ENCODE results near the gene DPYSL4. TPM values are rescaled to one million over a fixed set of nuclear protein-coding genes. Genes with fewer than 3 reads are reported as not detected.

DPYSL4 gene
- total RNA-seq, 4 donors from 2014 or later, result 0.27 TPM; not detected in 3

GRCh38 chr10:132224343-132225072 lies 37.8 kb downstream of the DPYSL4 start:
- Histone ChIP-seq H3K27me3 (no peaks in the 10 kb centered on the region), H3K27ac (no peak overlapping the region), H3K4me1 (peaks cover 0 to 5% (median 0%) of the 10 kb centered on the region in 4 donors), H3K9me3 (no peaks in the 10 kb centered on the region), H3K36me3 (no peaks in the 10 kb centered on the region), H3K4me3 (no peak overlapping the region)
- no peak for DNase-seq
- TF ChIP-seq, protein P1, sequence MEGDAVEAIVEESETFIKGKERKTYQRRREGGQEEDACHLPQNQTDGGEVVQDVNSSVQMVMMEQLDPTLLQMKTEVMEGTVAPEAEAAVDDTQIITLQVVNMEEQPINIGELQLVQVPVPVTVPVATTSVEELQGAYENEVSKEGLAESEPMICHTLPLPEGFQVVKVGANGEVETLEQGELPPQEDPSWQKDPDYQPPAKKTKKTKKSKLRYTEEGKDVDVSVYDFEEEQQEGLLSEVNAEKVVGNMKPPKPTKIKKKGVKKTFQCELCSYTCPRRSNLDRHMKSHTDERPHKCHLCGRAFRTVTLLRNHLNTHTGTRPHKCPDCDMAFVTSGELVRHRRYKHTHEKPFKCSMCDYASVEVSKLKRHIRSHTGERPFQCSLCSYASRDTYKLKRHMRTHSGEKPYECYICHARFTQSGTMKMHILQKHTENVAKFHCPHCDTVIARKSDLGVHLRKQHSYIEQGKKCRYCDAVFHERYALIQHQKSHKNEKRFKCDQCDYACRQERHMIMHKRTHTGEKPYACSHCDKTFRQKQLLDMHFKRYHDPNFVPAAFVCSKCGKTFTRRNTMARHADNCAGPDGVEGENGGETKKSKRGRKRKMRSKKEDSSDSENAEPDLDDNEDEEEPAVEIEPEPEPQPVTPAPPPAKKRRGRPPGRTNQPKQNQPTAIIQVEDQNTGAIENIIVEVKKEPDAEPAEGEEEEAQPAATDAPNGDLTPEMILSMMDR (IDR thresholded peaks at IDR 0.05), result no peak
- no peak for TF ChIP-seq POLR2A (IDR thresholded peaks at IDR 0.05)

GRCh38 chr10:132225073-132225848 lies 38.5 kb downstream of the DPYSL4 start:
- TF ChIP-seq, protein P1 (IDR thresholded peaks at IDR 0.05), result no peak
- TF ChIP-seq POLR2A (IDR thresholded peaks at IDR 0.05), result no peak
- no peak for DNase-seq
- Histone ChIP-seq H3K4me1 (peaks cover 0 to 12% (median 0%) of the 10 kb centered on the region in 4 donors), H3K27me3 (no peaks in the 10 kb centered on the region), H3K9me3 (no peaks in the 10 kb centered on the region), H3K4me3 (no peak overlapping the region), H3K27ac (no peak overlapping the region), H3K36me3 (no peaks in the 10 kb centered on the region)

GRCh38 chr10:132225849-132226205 lies 39.1 kb downstream of the DPYSL4 start:
- Histone ChIP-seq H3K4me1 (peaks cover 0 to 12% (median 0%) of the 10 kb centered on the region in 4 donors), H3K36me3 (no peaks in the 10 kb centered on the region), H3K27me3 (no peaks in the 10 kb centered on the region), H3K9me3 (no peaks in the 10 kb centered on the region), H3K4me3 (no peak overlapping the region), H3K27ac (no peak overlapping the region)
- no peak for DNase-seq
- TF ChIP-seq, protein P1 (IDR thresholded peaks at IDR 0.05), result no peak
- TF ChIP-seq POLR2A (IDR thresholded peaks at IDR 0.05), result no peak

DNA sequence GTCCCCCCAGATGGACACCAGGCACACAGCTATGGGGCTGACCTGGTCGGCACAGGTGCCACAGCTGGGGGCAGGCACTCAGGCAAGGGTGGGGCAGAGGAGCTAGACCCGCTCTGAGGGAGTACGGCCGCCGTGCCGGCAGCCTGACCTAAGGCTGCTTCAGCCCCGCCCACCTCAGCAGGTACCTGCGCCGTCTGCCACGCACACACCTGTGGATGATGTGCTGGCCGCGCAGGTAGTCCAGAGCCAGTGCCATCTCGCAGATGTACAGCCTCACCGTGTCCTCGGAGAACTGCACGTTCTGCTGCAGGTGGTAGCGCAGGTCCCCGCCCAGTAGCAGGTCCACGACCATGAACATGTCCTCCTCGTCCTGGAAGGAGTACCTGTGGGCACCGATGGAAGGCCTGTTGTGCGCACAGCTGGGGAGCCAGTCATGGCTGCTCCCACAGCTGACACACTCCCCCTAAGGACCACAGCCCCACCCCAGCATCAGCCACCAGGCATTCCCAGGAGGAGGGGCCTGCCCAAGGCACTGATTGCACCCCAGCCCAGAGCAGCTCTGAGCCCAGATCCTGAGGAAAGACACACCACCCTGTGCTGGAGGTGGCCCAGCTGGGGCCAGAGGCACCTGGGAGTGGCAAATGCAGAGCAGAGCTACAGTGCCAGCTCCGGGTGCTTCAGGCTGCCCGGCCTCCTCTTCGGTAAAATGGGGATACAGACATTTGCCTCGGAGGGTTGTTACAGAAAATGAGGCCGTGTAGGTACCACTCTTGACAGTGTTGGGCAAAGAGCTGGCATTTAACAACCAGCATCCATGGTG lies 40.0 kb downstream of the DPYSL4 start:
- no peak overlapping the region for H3K4me3 ChIP-seq
- H3K9me3 ChIP-seq, result no peaks in the 10 kb centered on the region
- H3K4me1 ChIP-seq, result peaks cover 0 to 14% (median 1%) of the 10 kb centered on the region in 4 donors
- no peak overlapping the region for H3K27ac ChIP-seq
- no peak for TF ChIP-seq POLR2A (IDR thresholded peaks at IDR 0.05)
- TF ChIP-seq, protein P1 (IDR thresholded peaks at IDR 0.05), result no peak
- DNase-seq, result no peak
- no peaks in the 10 kb centered on the region for H3K27me3 ChIP-seq
- H3K36me3 ChIP-seq, result no peaks in the 10 kb centered on the region

DNA sequence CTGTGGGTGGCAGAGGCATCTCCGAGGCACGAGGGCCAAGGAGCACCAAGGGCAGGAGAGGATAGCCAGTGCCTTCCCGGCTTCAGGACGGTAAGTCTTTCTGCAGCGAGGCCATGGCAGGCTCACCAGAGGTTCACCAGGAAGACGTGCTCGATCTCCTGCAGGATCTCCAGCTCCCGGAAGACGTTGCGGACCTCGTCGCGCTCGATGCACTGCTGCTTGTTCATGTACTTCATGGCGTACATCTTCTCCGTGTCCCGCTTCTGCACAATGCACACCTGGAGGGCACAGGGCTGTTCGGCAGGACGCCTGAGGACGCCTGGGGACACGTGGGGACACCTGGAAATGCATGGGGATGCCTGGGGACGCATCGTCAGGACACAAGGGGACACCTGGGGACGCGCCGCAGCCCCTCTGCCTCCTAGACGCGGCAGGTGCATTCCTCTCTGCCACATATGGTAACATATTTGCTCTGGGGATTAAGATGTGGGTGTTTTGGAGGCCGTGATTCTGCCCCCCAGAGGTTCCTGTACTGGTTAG lies 41.2 kb downstream of the DPYSL4 start:
- Histone ChIP-seq H3K36me3 (no peaks in the 10 kb centered on the region), H3K27ac (no peak overlapping the region), H3K4me1 (peaks cover 0 to 17% (median 3%) of the 10 kb centered on the region in 4 donors), H3K4me3 (no peak overlapping the region), H3K27me3 (no peaks in the 10 kb centered on the region), H3K9me3 (no peaks in the 10 kb centered on the region)
- no peak for DNase-seq
- TF ChIP-seq POLR2A (IDR thresholded peaks at IDR 0.05), result no peak
- TF ChIP-seq, protein P1 (IDR thresholded peaks at IDR 0.05), result no peak

Data from Peyer's patch (tissue), 4 donors.